H9 (cell line): ENCODE results near the gene ULK4. TPM values are rescaled to one million over a fixed set of nuclear protein-coding genes. Genes with fewer than 3 reads are reported as not detected.

Experiments
- DNase-seq: peaks from one replicate; pipeline ENCODE4 v3.0.0-alpha.2; 2017
- H2AFZ ChIP-seq: one replicate; pipeline ENCODE4 v1.6.1; 2013; ENCODE audit warnings: mild to moderate bottlenecking, low read length, control low read depth, moderate library complexity
- H2AK5ac ChIP-seq: 2 replicates; pipeline ENCODE4 v1.6.1; 2013; ENCODE audit warnings: low read length, control low read depth, mixed read lengths; ENCODE audit not compliant: insufficient read length
- H2BK120ac ChIP-seq: one replicate; pipeline ENCODE4 v1.6.1; 2013; ENCODE audit warnings: low read depth, mild to moderate bottlenecking, low read length, control low read depth, inconsistent platforms; ENCODE audit not compliant: poor library complexity, severe bottlenecking
- H2BK12ac ChIP-seq: 2 replicates; pipeline ENCODE4 v1.6.1; 2013; ENCODE audit warnings: low read length, control low read depth, mixed read lengths, low read depth; ENCODE audit not compliant: insufficient read length
- H2BK15ac ChIP-seq: 2 replicates; pipeline ENCODE4 v1.6.1; 2013; ENCODE audit warnings: low read depth, low read length, control low read depth
- H2BK20ac ChIP-seq: one replicate; pipeline ENCODE4 v1.6.1; 2013; ENCODE audit warnings: low read depth, mild to moderate bottlenecking, low read length, control low read depth, inconsistent platforms; ENCODE audit not compliant: poor library complexity, severe bottlenecking
- H2BK5ac ChIP-seq: 2 replicates; pipeline ENCODE4 v1.6.1; 2013; ENCODE audit warnings: low read length, control low read depth, mixed read lengths; ENCODE audit not compliant: insufficient read length
- H3K14ac ChIP-seq: 2 replicates; pipeline ENCODE4 v1.6.1; 2013; ENCODE audit warnings: low read length, control low read depth; ENCODE audit not compliant: insufficient read depth
- H3K18ac ChIP-seq: 2 replicates; pipeline ENCODE4 v1.6.1; 2013; ENCODE audit warnings: low read depth, mild to moderate bottlenecking, mixed read lengths, low read length, control low read depth; ENCODE audit not compliant: insufficient read length
- H3K23ac ChIP-seq: 2 replicates; pipeline ENCODE4 v1.6.1; 2013; ENCODE audit warnings: low read length, control low read depth, mixed read lengths, low read depth; ENCODE audit not compliant: insufficient read length
- H3K23me2 ChIP-seq: 2 replicates; pipeline ENCODE4 v1.6.1; 2013; ENCODE audit warnings: low read depth, mild to moderate bottlenecking, mixed read lengths, low read length, control low read depth; ENCODE audit not compliant: insufficient read length, poor library complexity, severe bottlenecking
- H3K27ac ChIP-seq: 2 replicates; pipeline ENCODE4 v1.5.1; 2013; ENCODE audit warnings: low read length, control low read depth, mixed read lengths, low read depth; ENCODE audit not compliant: insufficient read length
- H3K27me3 ChIP-seq: 2 replicates; pipeline ENCODE4 v1.6.1; 2013; ENCODE audit warnings: low read length, control low read depth, inconsistent platforms; ENCODE audit not compliant: insufficient read depth
- H3K4ac ChIP-seq: 2 replicates; pipeline ENCODE4 v1.6.1; 2013; ENCODE audit warnings: low read depth, mild to moderate bottlenecking, control low read depth, inconsistent platforms, low read length, moderate library complexity
- H3K4me1 ChIP-seq: 2 replicates; pipeline ENCODE4 v1.6.1; 2013; ENCODE audit warnings: low read length, control low read depth, inconsistent platforms; ENCODE audit not compliant: insufficient read depth
- H3K4me2 ChIP-seq: 2 replicates; pipeline ENCODE4 v1.6.1; 2013; ENCODE audit warnings: low read length, control low read depth, mixed read lengths; ENCODE audit not compliant: insufficient read length, insufficient read depth
- H3K56ac ChIP-seq: 2 replicates; pipeline ENCODE4 v1.6.1; 2013; ENCODE audit warnings: low read depth, mild to moderate bottlenecking, mixed read lengths, low read length, control low read depth; ENCODE audit not compliant: insufficient read length
- H3K79me1 ChIP-seq: 2 replicates; pipeline ENCODE4 v1.6.1; 2013; ENCODE audit warnings: low read depth, mild to moderate bottlenecking, moderate library complexity, low read length, control low read depth, inconsistent platforms; ENCODE audit not compliant: insufficient read depth, poor library complexity, severe bottlenecking
- H3K79me2 ChIP-seq: 2 replicates; pipeline ENCODE4 v1.6.1; 2013; ENCODE audit warnings: low read length, control low read depth, inconsistent platforms; ENCODE audit not compliant: insufficient read depth
- H3K9ac ChIP-seq: 2 replicates; pipeline ENCODE4 v1.6.1; 2013; ENCODE audit warnings: low read length, control low read depth, mixed read lengths; ENCODE audit not compliant: insufficient read length; ENCODE audit errors: extremely low read depth
- H3K9me3 ChIP-seq: one replicate; pipeline ENCODE4 v1.6.1; 2013; ENCODE audit warnings: low read depth, low read length, inconsistent platforms; ENCODE audit not compliant: control insufficient read depth
- H3T11ph ChIP-seq: one replicate; pipeline ENCODE4 v1.6.1; 2013; ENCODE audit warnings: mild to moderate bottlenecking, low read length, control low read depth, inconsistent platforms
- H4K20me1 ChIP-seq: one replicate; pipeline ENCODE4 v1.6.1; 2013; ENCODE audit not compliant: control insufficient read depth, insufficient read length, insufficient read depth
- H4K5ac ChIP-seq: 2 replicates; pipeline ENCODE4 v1.6.1; 2013; ENCODE audit warnings: low read depth, mild to moderate bottlenecking, mixed read lengths, low read length, control low read depth; ENCODE audit not compliant: insufficient read length
- H4K8ac ChIP-seq: replicated peaks from 2 replicates; pipeline ENCODE4 v1.6.1; 2013; ENCODE audit warnings: low read length, control low read depth, mixed read lengths, low read depth; ENCODE audit not compliant: insufficient read length
- H4K91ac ChIP-seq: 2 replicates; pipeline ENCODE4 v1.6.1; 2013; ENCODE audit warnings: low read depth, mild to moderate bottlenecking, moderate library complexity, mixed read lengths, low read length, control low read depth; ENCODE audit not compliant: insufficient read length
- H3K27ac Mint-ChIP-seq, 3 experiments: 2 replicates in 2 of 3; 3 replicates in 1 of 3; pipeline ENCODE4 v1.8.0; 2020 to 2021; ENCODE audit warnings: mixed read lengths in 3 of 3, mild to moderate bottlenecking in 1 of 3, moderate library complexity in 1 of 3
- H3K27me3 Mint-ChIP-seq: 2 replicates; pipeline ENCODE4 v1.8.0; 2021; ENCODE audit warnings: low read depth, mild to moderate bottlenecking, moderate library complexity, mixed read lengths
- H3K36me3 Mint-ChIP-seq, 3 experiments: 2 replicates in 2 of 3; 3 replicates in 1 of 3; pipeline ENCODE4 v1.8.0; 2020 to 2021; ENCODE audit warnings: low read depth in 3 of 3, mixed read lengths in 3 of 3; ENCODE audit not compliant: insufficient read depth in 1 of 3
- H3K4me1 Mint-ChIP-seq, 2 experiments: 2 replicates each; pipeline ENCODE4 v1.8.0; 2020; ENCODE audit warnings: mixed read lengths in 2 of 2
- H3K4me3 Mint-ChIP-seq, 2 experiments: 2 replicates in 1 of 2; 3 replicates in 1 of 2; pipeline ENCODE4 v1.8.0; 2020 to 2021; ENCODE audit warnings: mild to moderate bottlenecking in 2 of 2, mixed read lengths in 2 of 2, moderate library complexity in 1 of 2
- H3K9me3 Mint-ChIP-seq, 2 experiments: 2 replicates in 1 of 2; 3 replicates in 1 of 2; pipeline ENCODE4 v1.8.0; 2020; ENCODE audit warnings: mild to moderate bottlenecking in 2 of 2, mixed read lengths in 2 of 2, moderate library complexity in 1 of 2
- CTCF ChIP-seq: fragments of 200-600 bp; sonication (generic); conservative IDR thresholded peaks from 3 replicates; pipeline ENCODE4 v1.8.0; 2021; ENCODE audit warnings: antibody characterized with exemption, mild to moderate bottlenecking
- WGBS: extraction: QIAGEN DNeasy Blood & Tissue Kit; methylation state at CpG from one replicate; pipeline ENCODE4 v1.1.7; 2013; ENCODE audit warnings: missing lambda C conversion rate, low lambda C conversion rate, mixed read lengths; ENCODE audit not compliant: insufficient read length; ENCODE audit errors: extremely low coverage; 5-methylcytosine and 5-hydroxymethylcytosine counted together
- total RNA-seq: library from RNA; stranded (reverse); gene quantifications from 2 replicates; pipeline ENCODE4 v1.2.1, GENCODE V29; 2021

The ULK4 gene
- total RNA-seq, 1 experiment from 2014 or later: 12.9 TPM

DNA sequence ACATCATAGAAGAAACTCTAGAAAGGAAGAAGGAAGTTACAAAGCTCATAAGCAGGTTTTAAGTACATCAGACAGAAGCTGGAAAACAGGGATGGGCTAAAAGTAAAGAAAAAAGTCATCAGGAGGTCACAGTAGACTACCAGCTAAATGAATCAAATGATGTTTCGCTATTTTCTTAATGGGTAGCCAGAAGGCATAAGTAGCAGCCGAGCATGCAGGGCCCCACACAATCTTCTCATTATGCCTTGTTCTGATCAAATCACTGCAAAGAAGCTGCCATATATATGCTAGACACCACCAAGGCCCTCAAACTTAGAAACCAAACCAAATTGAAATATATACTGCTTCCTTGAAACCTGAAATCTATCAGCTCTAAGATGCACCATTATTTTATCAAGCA lies 349.1 kb downstream of the ULK4 start:
- H3K23me2 ChIP-seq: no peaks in the 10 kb centered on the region
- DNase-seq: no peak
- no peaks in the 10 kb centered on the region for H3K79me1 ChIP-seq
- H3K9me3 Mint-ChIP-seq: no peaks in the 10 kb centered on the region
- H3K27me3 ChIP-seq: no peaks in the 10 kb centered on the region
- no peaks in the 10 kb centered on the region for H3K9me3 ChIP-seq
- no peaks in the 10 kb centered on the region for H3K4me1 Mint-ChIP-seq
- no peak overlapping the region for H4K8ac ChIP-seq
- no peaks in the 10 kb centered on the region for H3K27me3 Mint-ChIP-seq
- no peak overlapping the region for H2AK5ac ChIP-seq
- no peak overlapping the region for H3K9ac ChIP-seq
- H3K79me2 ChIP-seq: no peaks in the 10 kb centered on the region
- no peak overlapping the region for H3K4me2 ChIP-seq
- H2BK120ac ChIP-seq: no peak overlapping the region
- H2BK12ac ChIP-seq: no peak overlapping the region
- no peak overlapping the region for H3K27ac ChIP-seq
- H4K5ac ChIP-seq: no peak overlapping the region
- H2AFZ ChIP-seq: no peak overlapping the region
- no peak overlapping the region for H3K14ac ChIP-seq
- H2BK5ac ChIP-seq: no peak overlapping the region
- no peak overlapping the region for H4K91ac ChIP-seq
- no peaks in the 10 kb centered on the region for H3K4me1 ChIP-seq
- H2BK15ac ChIP-seq: no peak overlapping the region
- H3K4me3 Mint-ChIP-seq: no peak overlapping the region
- no peak overlapping the region for H2BK20ac ChIP-seq
- H3K36me3 Mint-ChIP-seq: no peaks in the 10 kb centered on the region
- TF ChIP-seq CTCF: no peak
- no peak overlapping the region for H3T11ph ChIP-seq
- H4K20me1 ChIP-seq: no peaks in the 10 kb centered on the region
- H3K56ac ChIP-seq: no peak overlapping the region
- no CpG with 5 or more reads among the region's 2 CpGs for WGBS
- no peak overlapping the region for H3K18ac ChIP-seq
- H3K27ac Mint-ChIP-seq: no peak overlapping the region
- H3K23ac ChIP-seq: no peak overlapping the region
- no peak overlapping the region for H3K4ac ChIP-seq
